Endothelial cell of umbilical vein (primary cell): ENCODE measurements around the gene SPDYE4. TPM values are rescaled to one million over a fixed set of nuclear protein-coding genes. Genes with fewer than 3 reads are reported as not detected.

Experiments used
- BruUV-seq: library from RNA; stranded (reverse); fragments of 400-500 nt; replicated peaks from 2 replicates; lab custom pipeline; 2021; lab: Mats Ljungman, UMichigan
- CTCF ChIA-PET: fragments of 300-600, 350-600 bp; sonication (Branson Sonifier 250); formaldehyde crosslinking; loops from one replicate; lab custom pipeline; 2021; ENCODE audit warnings: antibody characterized with exemption, inconsistent platforms; lab: Charles Lee
- POLR2A ChIA-PET: fragments of 300-600, 350-600 bp; sonication (Branson Sonifier 250); formaldehyde crosslinking; loops from one replicate; lab custom pipeline; 2021; ENCODE audit warnings: antibody characterized with exemption, inconsistent platforms; lab: Charles Lee
- DNase-seq: peaks from one replicate; pipeline ENCODE4 v3.0.0-alpha.2; 2011; ENCODE audit warnings: low read depth, low spot score
- FAIRE-seq: peaks from 2 replicates; lab custom pipeline; 2011; peaks lifted over from hg19 to GRCh38; lab: Jason Lieb, UNC
- H2AFZ ChIP-seq: 2 replicates; pipeline ENCODE4 v1.6.0; 2012; ENCODE audit warnings: low read depth, low read length, control low read depth, inconsistent platforms
- H3K27ac ChIP-seq: 2 replicates; pipeline ENCODE4 v1.5.1; 2011; ENCODE audit warnings: low read depth, mild to moderate bottlenecking, control low read depth, low read length, moderate library complexity; ENCODE audit not compliant: insufficient read depth
- H3K27me3 ChIP-seq, 2 experiments: 2 replicates each; pipeline versions ENCODE4 v1.6.0 to v1.6.1; 2011; ENCODE audit warnings: low read length in 2 of 2, mixed read lengths in 1 of 2; ENCODE audit not compliant: control insufficient read depth in 2 of 2, insufficient read depth in 2 of 2
- H3K36me3 ChIP-seq, 2 experiments: 2 replicates in 1 of 2; 3 replicates in 1 of 2; pipeline ENCODE4 v1.5.1; 2011; ENCODE audit warnings: low read length in 2 of 2, mild to moderate bottlenecking in 1 of 2, moderate library complexity in 1 of 2; ENCODE audit not compliant: control insufficient read depth in 2 of 2, insufficient read depth in 2 of 2; ENCODE audit errors: extremely low read depth in 1 of 2
- H3K4me1 ChIP-seq: 3 replicates; pipeline ENCODE4 v1.5.1; 2011; ENCODE audit warnings: mild to moderate bottlenecking, low read length; ENCODE audit not compliant: control insufficient read depth, insufficient read depth; ENCODE audit errors: extremely low read depth
- H3K4me2 ChIP-seq: 2 replicates; pipeline ENCODE4 v1.6.1; 2011; ENCODE audit warnings: low read length, control low read depth, mixed read lengths; ENCODE audit not compliant: insufficient read depth
- H3K4me3 ChIP-seq, 3 experiments: fragments of 200-600 bp in 1 of 3; sonication (generic), shearing (Covaris generic) in 1 of 3; replicated peaks in 1 of 3; 2 replicates each; pipeline ENCODE4 v1.5.1; 2011 to 2016; ENCODE audit warnings: control low read depth in 3 of 3, low read length in 3 of 3, mild to moderate bottlenecking in 2 of 3, inconsistent platforms in 1 of 3, low read depth in 1 of 3, moderate library complexity in 1 of 3; ENCODE audit not compliant: insufficient read depth in 1 of 3
- H3K79me2 ChIP-seq: 2 replicates; pipeline ENCODE4 v1.6.0; 2012; ENCODE audit warnings: low read length, inconsistent platforms; ENCODE audit not compliant: control insufficient read depth, insufficient read depth
- H3K9ac ChIP-seq: replicated peaks from 2 replicates; pipeline ENCODE3; 2011; ENCODE audit warnings: low read length, control low read depth; ENCODE audit not compliant: insufficient read depth; ENCODE audit errors: extremely low read depth
- H3K9me1 ChIP-seq: replicated peaks from 3 replicates; pipeline ENCODE4 v1.6.0; 2011; ENCODE audit warnings: mild to moderate bottlenecking, low read length; ENCODE audit not compliant: control insufficient read depth, insufficient read depth; ENCODE audit errors: extremely low read depth
- H3K9me3 ChIP-seq: replicated peaks from 2 replicates; pipeline ENCODE4 v1.5.1; 2012; ENCODE audit warnings: low read length, inconsistent platforms; ENCODE audit not compliant: control insufficient read depth, insufficient read depth
- H4K20me1 ChIP-seq: replicated peaks from 2 replicates; pipeline ENCODE3; 2011; ENCODE audit warnings: mild to moderate bottlenecking, low read length; ENCODE audit not compliant: control insufficient read depth, insufficient read depth; ENCODE audit errors: extremely low read depth
- EZH2 ChIP-seq: IDR thresholded peaks from 2 replicates; pipeline ENCODE4 v1.6.1; 2012; ENCODE audit warnings: borderline replicate concordance, low read depth, mild to moderate bottlenecking, moderate library complexity, low read length, inconsistent platforms; ENCODE audit not compliant: severe bottlenecking
- FOS ChIP-seq: IDR thresholded peaks from 2 replicates; pipeline ENCODE4 v1.6.1; 2011; ENCODE audit warnings: mild to moderate bottlenecking, low read length, moderate library complexity, borderline replicate concordance; ENCODE audit not compliant: insufficient read depth
- GATA2 ChIP-seq: IDR thresholded peaks from 2 replicates; pipeline ENCODE4 v1.7.0; 2011; ENCODE audit warnings: low read depth, mild to moderate bottlenecking, moderate library complexity, mixed read lengths, low read length; ENCODE audit not compliant: insufficient read length, insufficient read depth
- JUN ChIP-seq: IDR thresholded peaks from 2 replicates; pipeline ENCODE4 v1.6.1; 2011; ENCODE audit warnings: borderline replicate concordance, low read depth; ENCODE audit not compliant: insufficient read length, insufficient read depth
- MYC ChIP-seq: IDR thresholded peaks from one replicate; pipeline ENCODE4 v1.6.1; 2011; ENCODE audit warnings: mild to moderate bottlenecking, low read depth, low read length
- POLR2A ChIP-seq: IDR thresholded peaks from 2 replicates; pipeline ENCODE4 v1.6.1; 2012; ENCODE audit warnings: low read depth, mild to moderate bottlenecking, control low read depth, low read length
- POLR2AphosphoS5 ChIP-seq: IDR thresholded peaks from 2 replicates; pipeline ENCODE4 v1.6.1; 2012; ENCODE audit warnings: low read depth, mild to moderate bottlenecking, control low read depth, low read length, moderate library complexity; ENCODE audit not compliant: insufficient read depth
- dilution Hi-C: fragments of 300-500 bp; cut with MboI; formaldehyde crosslinking; loops from one replicate; pipeline ENCODE4 v1.15.0; 2019; ENCODE audit warnings: low sequenced_read_pairs; ENCODE audit not compliant: extremely low pct_ligation_motif_present
- intact Hi-C: fragments of 100-400 bp; cut with micrococcal nuclease; formaldehyde crosslinking; loops from one replicate; pipeline ENCODE4 v1.10.0; 2022
- polyA plus RNA-seq, 4 experiments: library from polyadenylated mRNA; depleted of rRNA in 3 of 4; stranded (reverse) in 3 of 4; unstranded in 1 of 4; fragments of >200 nt; gene quantifications; 2 replicates each; pipeline versions ENCODE4 v1.2.1 to v1.2.3, GENCODE V29; 2011 to 2012; ENCODE audit warnings: missing spikeins in 1 of 4
- total RNA-seq: library from RNA; stranded (reverse); gene quantifications from 2 replicates; pipeline ENCODE4 v1.2.3, GENCODE V29; 2021
- TF ChIP-seq, protein P1 (sequence below): IDR thresholded peaks from 2 replicates; pipeline ENCODE4 v1.6.1; 2011; ENCODE audit not compliant: insufficient read depth, insufficient read length
- TF ChIP-seq, protein P2 (sequence below), 2 donors: IDR thresholded peaks; 1 replicate in 1 of 2; 2 replicates in 1 of 2; pipeline ENCODE4 v1.5.1; 2011; ENCODE audit warnings: low read length in 2 of 2, mild to moderate bottlenecking in 2 of 2, moderate library complexity in 2 of 2, control low read depth in 1 of 2, inconsistent platforms in 1 of 2, low read depth in 1 of 2; ENCODE audit not compliant: insufficient read depth in 1 of 2; ENCODE audit errors: extremely low read depth in 1 of 2

The SPDYE4 gene
- total and polyA plus RNA-seq, 2 donors (not counting 3 experiments of a cell fraction or from before 2014, with no cell fraction given), result not detected

DNA sequence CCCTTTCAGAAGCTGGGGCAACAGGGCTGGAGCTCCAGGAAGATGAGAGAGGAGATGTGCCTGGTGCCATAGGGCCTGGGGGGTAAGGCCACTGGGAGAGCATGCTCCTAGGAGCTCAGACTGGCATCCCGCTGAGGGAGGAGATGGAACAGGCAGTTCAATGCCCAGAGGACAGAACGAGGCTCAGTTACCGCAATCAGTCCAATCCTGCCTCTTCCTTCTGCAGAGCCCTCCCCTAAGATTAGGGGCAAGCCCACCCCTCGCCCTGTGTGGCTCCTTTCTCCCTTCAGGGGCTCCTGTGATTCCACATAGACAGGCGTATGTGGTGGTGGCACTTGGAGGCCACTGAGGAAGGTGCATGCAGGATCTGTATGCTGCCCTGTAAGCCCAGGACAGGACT lies 16.1 kb downstream of the SPDYE4 start:
- ChIA-PET POLR2A (no interaction called here), CTCF (interaction anchor here (0.9 to 1.7 kb wide), 3 partner anchors 9 to 332 kb away, joined by 3 to 5 read pairs (median 3); no protein-coding TSS in a partner anchor)
- peaks cover 5% of the 10 kb centered on the region for H3K4me1 ChIP-seq
- no peaks in the 10 kb centered on the region for H3K9me3 ChIP-seq
- no peak for FAIRE-seq
- H3K27me3 ChIP-seq, result peaks cover 3% of the 10 kb centered on the region in 2 experiments
- H3K36me3 ChIP-seq, result no peaks in the 10 kb centered on the region
- intact Hi-C loops, result no loop called here
- no peak overlapping the region for H3K9ac ChIP-seq
- no peak overlapping the region for H3K4me3 ChIP-seq
- no peaks in the 10 kb centered on the region for H3K79me2 ChIP-seq
- no peak overlapping the region for H2AFZ ChIP-seq
- H3K9me1 ChIP-seq, result no peaks in the 10 kb centered on the region
- TF ChIP-seq JUN (no peak), FOS (no peak), GATA2 (no peak), MYC (no peak)
- TF ChIP-seq, protein P1, sequence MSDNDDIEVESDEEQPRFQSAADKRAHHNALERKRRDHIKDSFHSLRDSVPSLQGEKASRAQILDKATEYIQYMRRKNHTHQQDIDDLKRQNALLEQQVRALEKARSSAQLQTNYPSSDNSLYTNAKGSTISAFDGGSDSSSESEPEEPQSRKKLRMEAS, result no peak
- DNase-seq, result no peak
- dilution Hi-C loops, result no loop called here
- H3K27ac ChIP-seq, result no peak overlapping the region
- no peaks in the 10 kb centered on the region for H4K20me1 ChIP-seq
- no peak overlapping the region for H3K4me2 ChIP-seq
- BruUV-seq, result no TSS peak

DNA sequence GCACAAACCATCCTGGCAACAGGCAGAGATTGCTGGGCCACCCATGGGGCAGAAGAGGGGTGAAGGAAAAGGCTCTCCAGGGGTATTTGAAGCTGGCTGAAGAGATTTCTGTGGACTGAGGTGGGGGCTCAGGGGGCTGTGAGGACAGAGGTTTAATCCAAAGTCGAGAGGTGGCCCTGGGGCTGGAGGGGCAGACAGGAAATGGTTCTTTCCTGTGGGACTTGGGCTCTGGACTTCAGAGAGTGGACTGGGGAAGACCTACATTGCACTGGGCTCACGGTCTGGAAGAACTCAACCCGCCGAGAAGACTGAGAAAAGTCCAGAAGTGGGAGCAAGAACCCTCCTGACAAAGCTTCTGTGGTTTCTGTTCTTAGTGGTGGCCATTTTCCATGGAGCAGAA lies 16.6 kb downstream of the SPDYE4 start:
- H3K9me3 ChIP-seq, result no peaks in the 10 kb centered on the region
- H3K9ac ChIP-seq, result no peak overlapping the region
- POLR2A ChIA-PET, result no interaction called here
- H2AFZ ChIP-seq, result no peak overlapping the region
- no peak for TF ChIP-seq POLR2A
- no peak for TF ChIP-seq POLR2AphosphoS5
- no peak for TF ChIP-seq FOS
- TF ChIP-seq, protein P1, result no peak
- TF ChIP-seq JUN, result no peak
- TF ChIP-seq, protein P2, sequence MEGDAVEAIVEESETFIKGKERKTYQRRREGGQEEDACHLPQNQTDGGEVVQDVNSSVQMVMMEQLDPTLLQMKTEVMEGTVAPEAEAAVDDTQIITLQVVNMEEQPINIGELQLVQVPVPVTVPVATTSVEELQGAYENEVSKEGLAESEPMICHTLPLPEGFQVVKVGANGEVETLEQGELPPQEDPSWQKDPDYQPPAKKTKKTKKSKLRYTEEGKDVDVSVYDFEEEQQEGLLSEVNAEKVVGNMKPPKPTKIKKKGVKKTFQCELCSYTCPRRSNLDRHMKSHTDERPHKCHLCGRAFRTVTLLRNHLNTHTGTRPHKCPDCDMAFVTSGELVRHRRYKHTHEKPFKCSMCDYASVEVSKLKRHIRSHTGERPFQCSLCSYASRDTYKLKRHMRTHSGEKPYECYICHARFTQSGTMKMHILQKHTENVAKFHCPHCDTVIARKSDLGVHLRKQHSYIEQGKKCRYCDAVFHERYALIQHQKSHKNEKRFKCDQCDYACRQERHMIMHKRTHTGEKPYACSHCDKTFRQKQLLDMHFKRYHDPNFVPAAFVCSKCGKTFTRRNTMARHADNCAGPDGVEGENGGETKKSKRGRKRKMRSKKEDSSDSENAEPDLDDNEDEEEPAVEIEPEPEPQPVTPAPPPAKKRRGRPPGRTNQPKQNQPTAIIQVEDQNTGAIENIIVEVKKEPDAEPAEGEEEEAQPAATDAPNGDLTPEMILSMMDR (IDR thresholded peaks at IDR 0.05; ENCODE audit: extremely low read depth in 1 of 2, insufficient read depth in 1 of 2, low read depth in 1 of 2, low read length in 2 of 2), result no peak
- TF ChIP-seq MYC, result no peak
- no peak for TF ChIP-seq GATA2
- TF ChIP-seq EZH2, result no peak
- FAIRE-seq (no peak), DNase-seq (no peak)
- H4K20me1 ChIP-seq, result no peaks in the 10 kb centered on the region
- no peaks in the 10 kb centered on the region for H3K36me3 ChIP-seq
- dilution Hi-C loops (no loop called here), intact Hi-C loops (no loop called here)
- no peaks in the 10 kb centered on the region for H3K79me2 ChIP-seq
- no peak overlapping the region for H3K27ac ChIP-seq
- no peak overlapping the region for H3K4me3 ChIP-seq
- no peaks in the 10 kb centered on the region for H3K9me1 ChIP-seq
- no peak overlapping the region for H3K4me2 ChIP-seq
- peaks cover 5% of the 10 kb centered on the region for H3K4me1 ChIP-seq
- H3K27me3 ChIP-seq, result peaks cover 0 to 2% of the 10 kb centered on the region in 2 experiments
- BruUV-seq, result no TSS peak
- CTCF ChIA-PET, result interaction anchor here (1.6 to 1.7 kb wide), 2 partner anchors 9 to 169 kb away, joined by 3 to 5 read pairs; no protein-coding TSS in a partner anchor
